Forelimb muscle (tissue), 1 donor: ENCODE measurements around the gene EYS. TPM values are rescaled to one million over a fixed set of nuclear protein-coding genes. Genes with fewer than 3 reads are reported as not detected.
"Not testable (repeated sequence)": the region's sequence is repeated elsewhere in the genome, so short reads cannot be mapped to it uniquely, and the experiment has no call there.

ENCODE experiments used
- DNase-seq: peaks from one replicate; pipeline ENCODE4 v3.0.0-alpha.2; 2013; ENCODE audit warnings: low read depth
- polyA plus RNA-seq: library from polyadenylated mRNA; unstranded; fragments of 120-200 nt; gene quantifications from one replicate; pipeline ENCODE4 v1.2.1, GENCODE V29; 2013; ENCODE audit not compliant: insufficient read length

Gene EYS
- polyA plus RNA-seq, 1 donor = 0.47 TPM

- not testable (repeated sequence) for DNase-seq
These were observed 1878.3 kb downstream of the EYS start for GRCh38 chr6:63828678-63829077.

GRCh38 chr6:63824722-63825121 is 1882.3 kb downstream of the EYS start:
- DNase-seq = no peak

- DNase-seq = no peak
These were observed 1885.6 kb downstream of the EYS start for GRCh38 chr6:63821442-63821841.

- no peak for DNase-seq
These were observed 1887.2 kb downstream of the EYS start for GRCh38 chr6:63819831-63820230.

- no peak for DNase-seq
These were observed 1889.5 kb downstream of the EYS start for GRCh38 chr6:63817492-63818050.

- DNase-seq = no peak
These were observed 1890.0 kb downstream of the EYS start for GRCh38 chr6:63816982-63817436.

- no peak for DNase-seq
These were observed 1890.5 kb downstream of the EYS start for GRCh38 chr6:63816401-63816981.

- no peak for DNase-seq
These were observed 1892.6 kb downstream of the EYS start for GRCh38 chr6:63814459-63814858.

- no peak for DNase-seq
These were observed 1893.4 kb downstream of the EYS start for GRCh38 chr6:63813566-63814120.

GRCh38 chr6:63808576-63808975 is 1898.5 kb downstream of the EYS start:
- DNase-seq = no peak

GRCh38 chr6:63807056-63807455 is 1900.0 kb downstream of the EYS start:
- DNase-seq = no peak

GRCh38 chr6:63806573-63806913 is 1900.5 kb downstream of the EYS start:
- no peak for DNase-seq

GRCh38 chr6:63805808-63806572 is 1901.0 kb downstream of the EYS start:
- DNase-seq = no peak

- no peak for DNase-seq
These were observed 1901.7 kb downstream of the EYS start for GRCh38 chr6:63805345-63805744.

- DNase-seq = no peak
These were observed 1902.6 kb downstream of the EYS start for GRCh38 chr6:63804381-63804956.

GRCh38 chr6:63803371-63803770 is 1903.7 kb downstream of the EYS start:
- DNase-seq = no peak

GRCh38 chr6:63802606-63803206 is 1904.3 kb downstream of the EYS start:
- no peak for DNase-seq

GRCh38 chr6:63800386-63800785 is 1906.6 kb downstream of the EYS start:
- DNase-seq = not testable (repeated sequence)

GRCh38 chr6:63799813-63800212 is 1907.2 kb downstream of the EYS start:
- no peak for DNase-seq

GRCh38 chr6:63799313-63799712 is 1907.7 kb downstream of the EYS start:
- DNase-seq = no peak

- DNase-seq = no peak
These were observed 1908.6 kb downstream of the EYS start for GRCh38 chr6:63798378-63798777.

- no peak for DNase-seq
These were observed 1909.3 kb downstream of the EYS start for GRCh38 chr6:63797721-63798120.
